Activated CD4-positive, alpha-beta T cell treated with anti-CD3 and anti-CD28 coated beads, Interleukin-2, Interleukin-4, amounts not matched to agents 100 ng/mL and 50 ng/mL, durations not matched to agents 16 hours and 8 hours (primary cell): ENCODE data around the gene ATP5F1C.
A peak's percentile ranks its signal among the peaks of the same experiment; 100 is the strongest.
"Not testable (repeated sequence)": the region's sequence is repeated elsewhere in the genome, so short reads cannot be mapped to it uniquely, and the experiment has no call there.

ENCODE experiments used
- DNase-seq: peaks from one replicate; pipeline ENCODE4 v3.0.0-alpha.2; 2020; ENCODE audit warnings: low spot score

ATP5F1C gene

DNA sequence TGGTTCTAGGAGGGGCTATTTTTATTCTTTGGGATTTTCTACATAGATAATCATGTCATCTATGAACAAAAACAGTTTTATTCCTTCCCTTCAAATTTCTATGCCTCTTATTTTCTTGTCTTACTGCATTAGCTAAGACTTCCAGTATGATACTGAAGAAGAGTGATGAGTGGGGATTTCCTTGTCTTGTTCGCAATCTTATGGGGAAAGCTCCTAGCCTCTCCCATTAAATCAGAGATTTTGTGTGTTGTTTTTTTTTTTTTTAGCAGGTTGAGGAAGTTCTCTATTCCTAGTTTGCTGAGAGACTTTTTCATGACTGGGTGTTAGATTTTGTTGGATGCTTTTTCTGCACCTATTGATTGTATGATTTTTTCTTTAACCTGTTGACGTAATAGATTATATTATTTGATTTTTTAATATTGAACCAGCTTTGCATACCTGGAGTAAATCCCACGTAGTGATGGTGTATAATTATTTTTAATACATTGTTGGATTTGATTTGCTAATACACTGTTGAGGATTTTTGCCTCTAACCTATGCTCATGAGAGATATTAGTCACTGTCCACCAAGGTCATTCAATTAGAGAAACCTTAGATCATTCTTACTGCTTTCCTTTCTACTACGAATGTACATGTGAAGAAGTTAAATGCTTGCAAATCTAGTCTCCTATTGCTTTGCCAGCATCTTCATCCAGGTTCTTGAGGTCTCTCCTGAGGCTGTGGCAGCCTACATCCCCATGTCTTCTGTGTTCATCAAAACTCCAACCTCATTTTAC lies 6.5 kb downstream of the ATP5F1C start:
- DNase-seq = no peak

DNA sequence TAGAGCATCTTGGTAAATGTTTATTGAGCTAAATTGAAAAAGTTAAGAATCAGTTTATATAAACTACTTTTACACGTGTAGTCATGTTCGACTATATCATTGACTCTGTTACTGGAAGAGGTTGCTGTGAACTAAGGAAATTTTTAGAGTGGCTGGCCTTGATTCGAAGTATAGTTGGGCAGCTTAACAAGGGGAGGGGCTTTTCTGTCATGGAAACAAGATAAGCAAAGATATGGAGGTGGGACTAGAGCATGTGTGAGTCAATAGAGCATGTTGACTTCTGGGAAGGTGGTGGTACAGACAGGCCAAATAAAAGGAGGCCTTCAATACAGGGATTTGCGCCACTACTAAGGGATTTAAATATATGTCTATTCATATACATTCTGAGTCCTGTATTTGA lies 7.6 kb downstream of the ATP5F1C start:
- DNase-seq = no peak

DNA sequence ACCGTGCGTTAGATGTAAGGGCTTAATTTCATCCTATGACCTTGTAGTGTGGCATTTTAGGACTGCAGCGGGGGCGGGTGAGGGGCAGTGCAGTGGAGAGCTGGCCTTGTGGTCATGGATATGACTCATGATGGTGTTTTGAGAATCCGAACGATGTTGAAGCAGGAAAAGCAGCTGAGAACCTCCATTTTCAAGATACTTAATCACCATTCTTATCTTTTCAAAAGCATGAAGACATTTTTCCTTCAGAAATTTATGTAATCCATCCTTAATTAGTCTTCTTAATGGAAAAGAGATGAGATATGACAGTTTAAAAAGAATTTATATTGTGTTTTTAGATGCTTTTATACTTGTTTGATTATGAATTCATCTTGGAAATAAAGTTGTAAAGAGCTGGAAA lies 9.6 kb downstream of the ATP5F1C start:
- peak; percentile 37 for DNase-seq

DNA sequence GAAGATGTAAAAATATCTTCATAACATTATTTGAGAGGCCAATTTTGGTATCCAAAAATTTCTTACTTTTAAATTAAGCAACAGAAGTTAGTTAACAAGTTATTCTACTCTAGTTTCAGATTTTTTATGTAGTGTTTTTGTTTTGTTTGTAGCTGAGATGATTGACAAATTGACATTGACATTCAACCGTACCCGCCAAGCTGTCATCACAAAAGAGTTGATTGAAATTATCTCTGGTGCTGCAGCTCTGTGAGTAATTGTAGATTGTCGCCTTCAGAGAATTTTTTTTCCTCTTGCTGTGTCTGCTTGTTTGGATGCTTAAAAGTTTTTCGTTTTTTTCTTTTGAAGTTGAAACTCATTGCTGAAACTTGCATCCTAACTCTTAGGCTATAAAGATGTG lies 14.6 kb downstream of the ATP5F1C start:
- DNase-seq = no peak

DNA sequence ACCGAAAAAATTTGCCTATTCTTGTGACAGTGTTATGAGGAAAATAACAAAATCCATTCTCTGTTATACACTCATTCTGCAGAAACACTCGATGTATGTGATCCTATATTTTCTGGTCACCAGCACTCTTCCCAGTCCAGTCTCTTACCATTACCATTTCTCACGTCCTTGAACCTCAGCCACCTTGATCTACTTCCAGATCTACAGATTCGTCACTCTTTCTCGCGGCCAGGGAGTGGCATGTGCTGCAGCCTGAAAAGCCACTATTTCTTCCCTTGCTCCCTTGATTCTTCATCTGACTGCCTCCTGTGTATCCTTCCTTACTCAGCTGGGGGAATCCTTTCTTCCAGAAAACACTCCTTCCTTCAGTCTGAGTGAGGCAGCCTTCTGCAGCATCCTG lies 16.2 kb downstream of the ATP5F1C start:
- no peak for DNase-seq

DNA sequence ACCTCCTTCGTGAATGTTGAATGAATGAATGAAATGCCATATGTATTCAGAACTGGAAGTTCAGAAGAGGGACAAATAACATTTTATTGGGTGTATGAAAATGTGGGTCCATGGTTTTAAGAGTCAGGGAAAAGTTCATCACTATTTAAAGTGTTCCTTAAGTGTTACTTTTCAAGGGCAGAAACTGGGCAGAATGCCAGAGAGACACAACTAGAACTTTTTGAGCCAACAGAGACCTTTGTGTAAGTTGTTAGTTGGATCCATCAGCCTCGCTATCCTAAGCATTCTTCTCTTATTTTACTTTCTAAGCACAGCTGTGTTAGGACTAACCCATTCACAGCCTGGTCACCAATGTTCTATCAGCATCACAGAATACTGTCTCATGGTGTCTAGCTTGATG lies 16.8 kb downstream of the ATP5F1C start:
- DNase-seq = no peak

DNA sequence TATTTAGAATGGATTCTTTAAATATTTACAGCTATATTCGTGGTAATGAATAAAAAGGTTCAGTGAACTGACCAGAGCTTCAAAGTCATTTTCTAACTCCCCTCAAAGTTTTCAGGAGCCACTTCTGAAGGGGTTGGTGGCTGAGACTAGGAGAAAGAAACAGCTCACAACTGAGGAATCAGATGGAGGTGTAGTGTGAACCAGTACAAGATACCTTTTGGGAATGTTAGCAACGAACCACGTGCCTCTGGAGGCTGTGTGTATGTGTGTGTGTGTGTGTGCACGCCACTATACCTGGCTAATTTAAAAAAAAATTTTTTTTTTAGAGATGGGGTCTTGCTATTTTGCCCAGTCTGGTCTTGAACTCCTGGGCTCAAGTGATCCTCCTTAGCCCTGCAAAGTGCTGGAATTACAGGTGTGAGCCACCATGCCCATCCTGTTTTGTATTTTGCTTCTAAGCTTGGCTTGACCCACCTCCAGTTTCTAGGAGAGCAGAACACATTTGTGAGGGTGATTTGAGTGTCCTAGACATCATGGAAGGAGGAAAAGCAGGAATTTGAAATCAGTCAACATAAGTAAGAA lies 20.8 kb downstream of the ATP5F1C start:
- DNase-seq = no peak

DNA sequence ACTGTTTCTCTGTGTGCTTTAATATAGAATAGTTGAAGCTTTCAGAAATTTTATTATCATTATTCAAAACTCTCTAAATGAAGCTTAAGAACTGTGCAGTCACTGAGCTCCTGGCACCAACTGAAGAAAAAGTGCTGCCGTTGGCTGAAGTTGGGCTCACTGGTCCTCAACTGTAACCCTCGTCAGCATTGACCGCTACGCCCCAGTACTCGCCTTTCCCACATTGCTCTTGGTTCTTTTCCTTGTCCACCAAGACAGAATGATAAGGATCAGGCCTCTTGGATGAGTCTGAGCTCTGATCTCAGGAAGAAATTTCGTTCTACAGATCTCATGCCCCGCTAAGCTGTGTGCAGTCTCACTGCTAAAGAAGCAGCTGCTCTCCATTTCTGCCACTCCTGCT lies 22.5 kb downstream of the ATP5F1C start:
- no peak for DNase-seq

DNA sequence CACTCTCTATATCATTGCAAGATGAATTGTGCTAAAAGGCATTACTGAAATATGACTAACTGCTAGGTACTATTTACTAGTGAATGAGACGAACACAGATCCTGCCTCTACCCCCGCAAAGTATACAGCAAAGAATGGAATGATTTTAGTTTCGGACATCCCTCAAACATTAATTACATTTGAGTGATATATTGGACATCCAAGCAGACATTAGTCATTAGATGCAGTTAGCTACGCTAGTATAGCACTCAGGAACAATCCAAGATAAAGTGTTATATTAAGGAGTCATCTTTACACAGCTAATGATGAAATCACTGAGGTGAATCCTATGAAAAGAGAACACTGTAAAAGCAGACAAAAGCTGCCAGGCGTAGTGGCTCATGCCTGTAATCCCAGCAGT lies 23.0 kb downstream of the ATP5F1C start:
- no peak for DNase-seq

DNA sequence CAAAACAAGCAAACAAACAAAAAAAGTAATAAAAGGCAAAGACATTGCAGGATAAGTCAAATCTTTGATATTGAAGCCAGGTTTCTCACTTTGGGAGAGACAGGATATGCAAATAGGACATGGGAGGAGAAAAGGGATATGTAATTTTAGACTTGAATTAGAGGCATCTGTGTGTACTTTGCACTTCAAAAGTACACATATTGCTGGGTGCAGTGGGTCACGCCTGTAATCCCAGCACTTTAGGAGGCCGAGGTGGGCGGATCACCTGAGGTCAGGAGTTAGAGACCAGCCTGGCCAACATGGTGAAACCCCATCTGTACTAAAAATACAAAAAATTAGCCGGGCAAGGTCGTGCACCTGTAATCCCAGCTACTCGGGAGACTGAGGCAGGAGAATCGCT lies 23.8 kb downstream of the ATP5F1C start:
- DNase-seq = not testable (repeated sequence)

DNA sequence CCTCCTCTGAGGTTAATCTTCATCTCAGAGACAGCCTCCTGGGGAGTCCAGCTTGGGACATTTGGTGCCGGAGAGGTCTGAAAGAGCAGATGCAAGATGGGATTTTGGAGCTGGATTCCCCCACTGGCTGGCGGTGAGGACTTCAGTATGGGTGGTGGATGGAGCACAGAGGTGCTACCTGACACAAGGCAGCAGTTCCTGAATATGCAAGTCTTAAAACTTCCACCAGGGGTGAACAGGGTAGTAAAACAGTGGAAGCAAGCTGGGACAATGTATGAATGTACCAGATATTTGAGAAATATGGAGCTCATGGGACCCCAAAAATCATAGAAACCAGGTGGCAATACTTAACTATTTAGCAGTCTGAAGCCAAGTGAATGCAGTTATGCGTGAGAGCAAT lies 25.5 kb downstream of the ATP5F1C start:
- DNase-seq = no peak

DNA sequence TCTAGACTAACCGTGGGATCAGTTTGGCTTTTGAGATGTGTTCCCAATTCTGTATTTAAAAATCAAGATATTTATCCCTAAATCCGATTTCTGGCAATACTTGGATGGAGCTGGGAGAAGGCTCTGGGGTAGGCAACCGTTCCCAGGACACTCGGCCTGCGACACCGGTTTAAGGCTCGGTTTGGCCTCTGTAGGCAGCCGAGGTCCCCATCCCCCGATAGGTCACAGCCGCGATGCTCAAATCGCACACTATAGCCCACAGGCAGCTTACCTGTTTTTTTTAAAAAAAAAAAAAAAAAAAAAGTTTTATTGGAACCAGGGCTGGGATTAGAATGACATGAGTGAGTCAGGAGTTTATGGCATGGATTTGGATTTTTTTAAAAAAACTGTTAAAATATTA lies 29.6 kb downstream of the ATP5F1C start:
- DNase-seq = no peak

DNA sequence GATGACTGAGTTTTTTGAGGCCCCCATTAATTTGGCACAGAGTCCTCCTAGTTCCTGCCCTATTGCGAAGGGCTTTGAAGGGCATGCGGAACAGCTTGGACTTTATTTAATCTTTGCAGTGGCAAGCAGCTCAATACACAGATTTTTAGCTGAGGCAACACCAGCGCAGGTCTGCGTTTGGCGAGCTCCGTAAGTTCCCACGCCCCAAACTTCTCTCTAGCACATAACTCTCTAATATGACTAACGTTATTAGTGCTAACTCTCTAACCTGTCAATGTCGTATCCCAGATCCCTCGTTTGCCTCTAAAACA lies 30.0 kb downstream of the ATP5F1C start:
- no peak for DNase-seq

DNA sequence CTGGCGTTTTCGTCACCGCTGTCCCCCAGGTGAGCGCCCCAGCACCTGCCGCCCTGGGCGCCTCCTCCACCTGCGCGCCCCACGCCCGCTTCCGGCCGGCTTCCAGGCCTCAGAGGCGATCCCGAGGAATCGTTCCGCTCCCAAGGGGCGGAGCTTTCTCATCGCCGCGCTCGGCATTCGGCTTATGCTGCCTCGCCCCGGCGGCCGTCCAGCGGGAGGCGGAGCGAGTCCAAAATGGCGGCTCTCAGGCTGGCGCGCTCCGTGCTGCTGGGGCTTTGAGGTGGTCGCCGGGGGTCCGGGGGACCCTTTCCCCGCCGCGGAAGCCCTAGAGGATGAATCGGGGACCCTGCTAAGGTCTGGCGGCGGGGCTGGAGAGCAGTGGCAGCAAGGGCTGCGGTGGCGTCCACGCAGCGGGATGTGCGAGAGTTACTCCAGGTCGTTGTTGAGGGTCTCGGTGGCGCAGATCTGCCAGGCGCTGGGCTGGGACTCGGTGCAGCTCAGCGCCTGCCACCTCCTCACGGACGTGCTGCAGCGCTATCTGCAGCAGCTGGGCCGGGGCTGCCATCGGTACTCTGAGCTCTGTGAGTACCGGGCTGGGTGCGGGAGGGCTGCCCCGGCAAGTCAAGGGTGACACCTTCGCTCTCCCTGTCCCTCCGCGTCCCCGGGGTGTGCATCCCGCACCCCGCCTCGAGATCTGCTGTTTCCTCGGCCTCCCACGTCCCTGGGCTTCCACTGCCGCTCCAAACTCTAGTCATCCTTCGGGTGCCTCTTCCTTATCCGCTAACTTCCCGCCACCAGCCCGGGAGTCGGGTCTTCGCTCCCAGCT lies 30.5 kb downstream of the ATP5F1C start, which contains the start of gene TAF3:
Gene TAF3 (plus strand): TSS at position 211 of the 826 bp plus-strand sequence. CDS start 205 bp downstream, at position 416.
- DNase-seq = peak; percentile 93

DNA sequence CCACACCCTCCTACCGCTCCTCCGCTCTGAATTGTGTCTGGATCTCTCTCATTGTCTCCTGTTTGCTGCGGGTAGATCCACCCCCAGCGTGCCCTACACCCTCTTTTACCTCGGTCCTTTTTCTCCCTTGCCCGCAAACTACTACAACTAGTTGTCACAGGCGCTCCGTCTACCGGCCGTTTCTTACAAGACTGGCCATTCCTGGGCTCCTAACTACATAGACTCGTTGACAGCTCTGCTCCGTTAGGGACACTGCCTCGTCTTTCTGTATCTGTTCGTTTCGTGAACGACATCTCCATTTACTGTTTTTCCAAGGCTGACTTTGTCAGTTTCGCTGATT lies 31.1 kb downstream of the ATP5F1C start:
- DNase-seq = peak; percentile 45

DNA sequence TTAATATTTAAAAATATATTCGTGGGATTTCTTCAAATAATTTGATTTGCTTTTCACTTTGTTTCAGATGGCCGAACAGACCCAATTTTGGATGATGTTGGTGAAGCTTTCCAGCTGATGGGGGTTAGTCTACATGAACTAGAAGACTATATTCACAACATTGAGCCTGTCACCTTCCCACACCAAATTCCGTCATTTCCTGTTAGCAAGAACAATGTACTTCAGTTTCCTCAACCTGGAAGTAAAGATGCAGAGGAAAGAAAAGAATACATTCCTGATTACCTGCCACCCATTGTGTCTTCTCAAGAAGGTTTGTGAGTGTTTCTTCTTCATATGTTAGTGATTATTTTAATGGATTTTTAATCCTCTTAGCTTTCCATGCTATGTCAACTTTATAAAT lies 36.3 kb downstream of the ATP5F1C start:
- no peak for DNase-seq

DNA sequence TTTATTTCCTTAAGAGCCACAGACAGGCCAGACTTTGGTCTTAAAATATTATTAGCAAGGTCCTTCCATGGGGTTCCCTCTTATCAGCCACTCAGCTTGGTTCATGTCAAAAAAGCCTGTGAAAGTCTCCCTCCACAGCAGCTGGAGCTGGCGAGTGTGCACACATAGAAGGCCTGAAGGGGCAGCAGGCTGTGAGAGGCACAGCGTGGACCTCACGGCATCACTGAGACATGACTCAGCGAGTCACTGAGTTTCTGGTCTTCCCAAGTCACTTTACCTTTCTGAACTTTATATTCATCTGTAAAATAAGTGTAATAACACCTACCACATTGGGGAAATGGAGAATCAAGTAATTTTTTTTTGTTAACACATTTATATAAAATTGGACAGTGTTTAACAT lies 39.0 kb downstream of the ATP5F1C start:
- DNase-seq = no peak

DNA sequence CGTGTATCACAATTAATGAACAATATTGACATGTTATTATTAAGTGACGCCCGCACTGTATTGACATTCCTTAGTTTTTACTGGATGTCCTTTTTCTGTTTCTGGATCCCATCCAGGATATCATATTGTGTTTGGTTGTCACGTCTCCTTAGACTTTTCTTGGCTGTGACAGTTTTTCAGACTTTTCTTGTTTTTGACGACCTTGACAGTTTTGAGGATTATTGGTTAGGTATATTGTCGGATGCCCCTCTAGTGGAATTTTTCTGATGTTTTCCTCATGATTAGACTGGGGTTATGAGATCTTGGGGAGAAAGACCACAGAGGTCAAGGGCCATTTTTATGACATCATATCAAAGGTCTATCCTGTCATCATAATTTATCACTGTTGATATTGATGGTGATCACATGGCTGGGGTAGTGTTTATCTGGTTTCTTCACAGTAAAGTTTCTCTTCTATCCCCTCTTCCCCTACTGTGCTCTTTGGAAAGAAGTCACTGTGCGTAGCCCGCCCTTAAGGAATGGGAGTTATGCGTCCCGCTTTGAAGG lies 41.4 kb downstream of the ATP5F1C start:
- no peak for DNase-seq

DNA sequence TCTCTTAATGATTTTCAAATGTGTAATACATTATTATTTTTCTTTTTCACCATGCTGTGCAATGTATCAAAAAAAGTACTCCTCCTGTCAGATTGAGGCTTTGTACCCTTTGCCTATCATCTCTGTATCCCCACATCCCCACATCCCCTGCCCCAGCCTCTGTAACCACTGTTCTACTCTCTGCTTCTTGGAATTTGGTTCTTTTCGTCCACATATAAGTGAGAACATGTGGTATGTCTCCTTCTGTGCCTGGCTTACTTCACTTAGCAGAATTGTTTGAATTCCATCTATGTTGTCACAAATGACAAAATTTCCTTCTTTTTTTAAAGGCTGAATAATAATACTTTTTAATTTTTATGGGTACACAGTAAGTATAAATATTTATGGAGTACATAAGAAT lies 44.1 kb downstream of the ATP5F1C start:
- no peak for DNase-seq

DNA sequence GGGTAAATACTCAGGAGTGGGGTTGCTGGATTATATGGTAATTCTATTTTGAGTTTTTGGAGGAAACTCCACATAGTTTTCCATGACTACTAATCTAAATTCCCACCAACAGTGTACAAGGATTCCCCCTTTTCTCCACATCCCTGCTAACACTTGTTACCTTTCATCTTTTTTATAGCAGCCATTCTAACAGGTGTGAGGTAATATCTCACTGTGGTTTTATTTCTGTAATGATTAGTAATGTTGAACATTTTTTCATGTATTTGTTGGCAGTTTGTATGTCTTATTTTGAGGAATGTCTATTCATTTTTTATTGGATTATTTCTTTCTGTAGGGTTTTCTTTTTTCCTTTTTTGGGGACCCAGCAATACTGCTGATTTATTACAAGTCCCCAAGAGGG lies 45.2 kb downstream of the ATP5F1C start:
- no peak for DNase-seq

DNA sequence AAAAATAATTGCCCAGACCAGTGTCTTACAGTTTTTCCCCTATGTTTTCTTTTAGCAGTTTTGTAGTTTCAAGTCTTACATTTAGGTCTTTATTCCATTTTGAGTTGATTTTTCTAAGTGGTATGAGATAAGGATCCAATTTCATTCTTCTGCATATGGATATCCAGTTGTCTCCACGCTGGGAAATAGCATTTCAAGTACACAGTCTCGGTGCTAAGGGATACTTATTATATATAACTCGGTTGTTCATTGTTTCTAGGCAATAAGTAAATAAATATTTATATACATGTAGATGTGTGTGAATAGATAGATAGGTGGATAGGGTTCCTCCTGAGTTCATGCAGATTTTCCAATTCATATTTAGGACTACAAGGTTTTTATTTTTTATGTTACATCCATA lies 46.3 kb downstream of the ATP5F1C start:
- no peak for DNase-seq

DNA sequence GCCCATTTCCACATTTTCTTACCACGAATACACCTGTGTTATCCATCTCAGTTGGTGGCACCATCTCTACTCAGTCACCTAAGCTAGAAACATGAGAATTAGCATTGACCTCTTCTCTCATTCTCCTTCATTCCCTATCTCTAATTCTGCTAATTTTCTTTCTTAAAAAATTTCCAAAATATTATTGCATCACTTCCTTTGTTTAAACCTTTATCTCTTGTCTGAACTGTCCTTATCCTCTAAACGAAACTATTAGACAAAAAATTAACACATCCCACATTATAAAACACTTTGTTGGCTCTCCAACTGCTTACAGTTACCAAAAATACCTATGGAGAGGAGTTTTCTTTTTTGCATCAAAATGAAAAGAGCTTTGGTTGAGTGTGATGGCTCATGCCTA lies 48.6 kb downstream of the ATP5F1C start:
- DNase-seq = no peak

DNA sequence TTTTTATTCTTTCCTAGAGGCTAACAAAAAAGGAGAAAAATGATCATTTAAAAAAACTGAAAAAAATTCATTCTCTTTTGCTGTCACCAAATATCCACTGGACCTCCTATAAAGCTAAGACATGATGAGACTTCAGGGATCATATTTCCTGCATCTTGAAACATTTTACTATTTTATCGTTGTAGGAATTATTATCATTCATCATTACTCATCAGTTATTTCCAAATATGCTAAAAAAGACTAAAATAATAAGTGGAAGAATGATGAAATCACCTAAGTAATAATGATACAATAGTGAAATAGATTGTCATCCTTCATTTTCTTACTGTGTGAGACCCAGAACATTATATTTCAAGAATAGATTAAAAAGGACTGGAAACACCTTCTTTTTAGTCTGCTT lies 58.6 kb downstream of the ATP5F1C start:
- DNase-seq = no peak
